SK-N-SH (cell line): ENCODE data around the gene OCSTAMP. TPM values are rescaled to one million over a fixed set of nuclear protein-coding genes. Genes with fewer than 3 reads are reported as not detected.

Experiments used
- CTCF ChIA-PET: fragments of 300-600, 350-600 bp; formaldehyde crosslinking; extraction: SDS; loops from one replicate; lab custom pipeline; 2021; lab: Yijun Ruan, JAX
- POLR2A ChIA-PET: fragments of 350-600 bp; sonication (Branson Sonifier 250); formaldehyde crosslinking; extraction: SDS; loops from one replicate; lab custom pipeline; 2020; ENCODE audit warnings: antibody characterized with exemption, inconsistent platforms; lab: Yijun Ruan, JAX
- DNase-seq: peaks from one replicate; pipeline ENCODE4 v3.0.0; 2012
- H2AFZ ChIP-seq: fragments of 200-600 bp; sonication (generic); 2 replicates; pipeline ENCODE4 v1.8.1; 2016; ENCODE audit warnings: antibody characterized with exemption, mild to moderate bottlenecking, low read depth
- H3F3A ChIP-seq: fragments of 200-600 bp; sonication (generic); replicated peaks from 2 replicates; pipeline ENCODE3; 2016; ENCODE audit warnings: antibody characterized with exemption, mild to moderate bottlenecking; ENCODE audit not compliant: insufficient read depth
- H3K27ac ChIP-seq, 2 experiments: fragments of 200-500 bp in 1 of 2; fragments of 200-600 bp in 1 of 2; sonication (Bioruptor generic) in 1 of 2; sonication (generic), shearing (Covaris generic) in 1 of 2; 2 replicates each; pipeline versions ENCODE4 v1.5.1 to v1.6.1; 2014 to 2016; ENCODE audit warnings: low read depth in 2 of 2, inconsistent platforms in 1 of 2, low read length in 1 of 2, mild to moderate bottlenecking in 1 of 2, mixed read lengths in 1 of 2
- H3K27me3 ChIP-seq: fragments of 200-600 bp; sonication (generic), shearing (Covaris generic); 2 replicates; pipeline ENCODE4 v1.6.1; 2016; ENCODE audit warnings: mixed run types; ENCODE audit not compliant: insufficient read depth
- H3K36me3 ChIP-seq, 2 experiments: fragments of 200-500 bp in 1 of 2; fragments of 200-600 bp in 1 of 2; sonication (Bioruptor generic) in 1 of 2; sonication (generic) in 1 of 2; replicated peaks in 1 of 2; 2 replicates each; pipeline versions ENCODE3 to v1.5.1; 2014 to 2016; ENCODE audit warnings: low read length in 1 of 2, mild to moderate bottlenecking in 1 of 2; ENCODE audit not compliant: insufficient read depth in 2 of 2, control insufficient read depth in 1 of 2
- H3K4me1 ChIP-seq, 2 experiments: fragments of 200-500 bp in 1 of 2; fragments of 200-600 bp in 1 of 2; sonication (Bioruptor generic) in 1 of 2; sonication (generic), shearing (Covaris generic) in 1 of 2; 2 replicates each; pipeline versions ENCODE4 v1.5.1 to v1.6.1; 2014 to 2016; ENCODE audit warnings: low read depth in 1 of 2, low read length in 1 of 2, mixed run types in 1 of 2; ENCODE audit not compliant: insufficient read depth in 2 of 2, control insufficient read depth in 1 of 2
- H3K4me2 ChIP-seq: fragments of 200-600 bp; sonication (generic), shearing (Covaris generic); 2 replicates; pipeline ENCODE4 v1.6.1; 2017; ENCODE audit warnings: mixed run types
- H3K4me3 ChIP-seq, 2 experiments: fragments of 200-500 bp in 1 of 2; fragments of 200-600 bp in 1 of 2; sonication (Bioruptor generic) in 1 of 2; sonication (generic), shearing (Covaris generic) in 1 of 2; 2 replicates each; pipeline versions ENCODE4 v1.5.1 to v1.8.1; 2014 to 2016; ENCODE audit warnings: low read depth in 2 of 2, inconsistent platforms in 1 of 2, low read length in 1 of 2, mild to moderate bottlenecking in 1 of 2, mixed read lengths in 1 of 2, moderate library complexity in 1 of 2
- H3K79me2 ChIP-seq: fragments of 200-600 bp; sonication (generic); 2 replicates; pipeline ENCODE4 v1.8.1; 2017; ENCODE audit warnings: mild to moderate bottlenecking; ENCODE audit not compliant: insufficient read depth
- H3K9ac ChIP-seq: fragments of 200-600 bp; sonication (generic); 2 replicates; pipeline ENCODE4 v1.6.1; 2017; ENCODE audit warnings: mixed run types
- H3K9me2 ChIP-seq: fragments of 200-600 bp; sonication (generic); 2 replicates; pipeline ENCODE4 v1.6.1; 2017; ENCODE audit warnings: mixed run types
- H3K9me3 ChIP-seq: fragments of 200-600 bp; sonication (generic); 2 replicates; pipeline ENCODE4 v1.6.1; 2017; ENCODE audit warnings: mixed run types, mild to moderate bottlenecking, moderate library complexity
- H4K20me1 ChIP-seq: fragments of 200-600 bp; sonication (generic); 2 replicates; pipeline ENCODE4 v1.6.1; 2017; ENCODE audit warnings: mild to moderate bottlenecking, mixed run types; ENCODE audit not compliant: insufficient read depth
- ELF1 ChIP-seq: IDR thresholded peaks from 2 replicates; pipeline ENCODE4 v1.4.0; 2012
- EP300 ChIP-seq, 2 experiments: IDR thresholded peaks; 2 replicates each; pipeline versions ENCODE4 v1.4.0 to v1.6.1; 2012; ENCODE audit warnings: borderline replicate concordance in 1 of 2, low read depth in 1 of 2, low read length in 1 of 2
- FOXJ3 ChIP-seq: sonication (generic); formaldehyde crosslinking; IDR thresholded peaks from 2 replicates; pipeline ENCODE4 v1.5.1; 2020; ENCODE audit warnings: mild to moderate bottlenecking, missing genetic modification reagents
- GATA2 ChIP-seq: sonication (generic); formaldehyde crosslinking; IDR thresholded peaks from 2 replicates; pipeline ENCODE4 v1.5.0; 2020; ENCODE audit warnings: mild to moderate bottlenecking, missing genetic modification reagents
- JUND ChIP-seq: IDR thresholded peaks from 2 replicates; pipeline ENCODE4 v1.4.0; 2012
- MXI1 ChIP-seq: IDR thresholded peaks from 2 replicates; pipeline ENCODE4 v1.6.1; 2012; ENCODE audit warnings: mild to moderate bottlenecking, low read depth, low read length, improper control_type of control experiment
- RCOR1 ChIP-seq: fragments of 150-350 bp; IDR thresholded peaks from 2 replicates; pipeline ENCODE4 v1.6.1; 2017; ENCODE audit warnings: antibody characterized with exemption, low read length
- RXRA ChIP-seq: IDR thresholded peaks from 2 replicates; pipeline ENCODE4 v1.4.0; 2012; ENCODE audit warnings: low read depth, mild to moderate bottlenecking, borderline replicate concordance
- SIN3A ChIP-seq: IDR thresholded peaks from 2 replicates; pipeline ENCODE4 v1.6.1; 2012; ENCODE audit warnings: low read depth, mild to moderate bottlenecking, low read length, moderate library complexity, borderline replicate concordance
- TCF12 ChIP-seq: IDR thresholded peaks from 2 replicates; pipeline ENCODE4 v1.4.0; 2012
- WGBS: methylation state at CpG from one replicate; pipeline ENCODE4 v1.1.6; 2017; ENCODE audit warnings: low lambda C conversion rate; 5-methylcytosine and 5-hydroxymethylcytosine counted together
- polyA plus RNA-seq, 3 experiments: library from polyadenylated mRNA; depleted of rRNA; stranded (reverse); fragments of >200 nt; gene quantifications; 2 replicates each; pipeline ENCODE4 v1.2.3, GENCODE V29; 2012
- TF ChIP-seq, protein P1 (sequence below): IDR thresholded peaks from 2 replicates; pipeline ENCODE4; 2012
- TF ChIP-seq, protein P2 (sequence below): IDR thresholded peaks from 2 replicates; pipeline ENCODE4 v1.4.0; 2012; ENCODE audit warnings: low read depth, borderline replicate concordance
- TF ChIP-seq, protein P3 (sequence below): IDR thresholded peaks from 2 replicates; pipeline ENCODE4 v1.4.0; 2012; ENCODE audit warnings: low read depth
- TF ChIP-seq, protein P4 (sequence below): IDR thresholded peaks from 2 replicates; pipeline ENCODE4 v1.4.0; 2012; ENCODE audit warnings: low read depth, borderline replicate concordance
- TF ChIP-seq, protein P5 (sequence below): fragments of 150-350 bp; IDR thresholded peaks from 2 replicates; pipeline ENCODE4 v1.6.1; 2017; ENCODE audit warnings: antibody characterized with exemption, low read length, low read depth, borderline replicate concordance
- TF ChIP-seq, protein P6 (sequence below): fragments of 150-350 bp; IDR thresholded peaks from 2 replicates; pipeline ENCODE4 v1.6.1; 2016; ENCODE audit warnings: mild to moderate bottlenecking, low read depth, low read length
- TF ChIP-seq, protein P7 (sequence below): fragments of 200-600 bp; sonication (generic); IDR thresholded peaks from 2 replicates; pipeline ENCODE4 v1.6.1; 2017; ENCODE audit warnings: antibody characterized with exemption, mild to moderate bottlenecking, moderate library complexity

The OCSTAMP gene
- polyA plus RNA-seq, 1 of the 3 experiments (the other 2 are of a cell fraction), result not detected

DNA sequence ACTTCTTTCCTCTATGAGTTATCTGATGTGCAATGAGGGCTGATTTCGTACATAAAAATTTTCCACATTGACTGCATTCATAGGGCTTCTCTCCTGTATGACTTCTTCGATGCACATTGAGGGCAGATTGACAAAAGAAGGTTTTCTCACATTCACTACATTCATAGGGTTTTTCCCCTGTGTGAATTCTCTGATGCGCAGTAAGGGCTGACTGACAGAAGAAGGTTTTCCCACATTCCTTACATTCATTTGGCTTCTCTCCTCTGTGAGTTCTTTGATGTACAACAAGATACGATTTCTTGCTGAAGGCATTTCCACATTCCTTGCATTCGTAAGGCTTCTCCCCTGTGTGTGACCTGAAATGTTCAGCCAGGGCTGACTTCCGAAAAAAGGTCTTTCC is 48.5 kb downstream of the OCSTAMP start (continued):
- TF ChIP-seq, protein P1, sequence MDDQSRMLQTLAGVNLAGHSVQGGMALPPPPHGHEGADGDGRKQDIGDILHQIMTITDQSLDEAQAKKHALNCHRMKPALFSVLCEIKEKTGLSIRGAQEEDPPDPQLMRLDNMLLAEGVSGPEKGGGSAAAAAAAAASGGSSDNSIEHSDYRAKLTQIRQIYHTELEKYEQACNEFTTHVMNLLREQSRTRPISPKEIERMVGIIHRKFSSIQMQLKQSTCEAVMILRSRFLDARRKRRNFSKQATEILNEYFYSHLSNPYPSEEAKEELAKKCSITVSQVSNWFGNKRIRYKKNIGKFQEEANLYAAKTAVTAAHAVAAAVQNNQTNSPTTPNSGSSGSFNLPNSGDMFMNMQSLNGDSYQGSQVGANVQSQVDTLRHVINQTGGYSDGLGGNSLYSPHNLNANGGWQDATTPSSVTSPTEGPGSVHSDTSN, result no peak
- no peak for TF ChIP-seq FOXJ3 (CRISPR knock-in tag)
- TF ChIP-seq RXRA, result no peak
- no peak for TF ChIP-seq TCF12

DNA sequence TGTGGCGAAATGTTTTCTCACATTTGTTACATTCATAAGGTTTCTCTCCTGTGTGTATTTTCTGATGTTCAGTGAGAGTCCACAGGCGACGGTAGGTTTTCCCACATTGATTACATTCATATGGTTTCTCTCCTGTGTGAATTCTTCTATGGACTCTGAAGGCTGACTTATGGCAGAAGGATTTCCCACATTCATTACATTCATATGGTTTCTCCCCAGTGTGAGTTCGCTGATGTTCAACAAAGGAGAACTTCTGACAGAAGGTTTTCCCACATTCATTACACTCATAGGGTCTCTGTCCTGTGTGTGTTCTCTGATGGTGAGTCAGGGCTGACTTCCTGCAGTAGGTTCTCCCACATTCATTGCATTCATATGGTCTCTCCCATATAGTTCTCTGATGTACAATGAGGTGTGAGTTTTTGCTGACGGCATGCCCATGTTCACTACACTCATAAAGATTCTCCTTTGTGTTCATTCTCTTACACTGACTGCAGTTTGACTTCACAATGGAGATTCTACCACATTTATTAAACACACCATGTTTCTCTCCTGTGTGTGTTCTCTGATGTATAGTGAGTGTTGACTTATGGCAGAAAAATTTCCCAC is 49.0 kb downstream of the OCSTAMP start:
- Histone ChIP-seq H3K79me2 (no peaks in the 10 kb centered on the region), H3K4me1 (no peaks in the 10 kb centered on the region; a peak in 1 of 4 replicates), H3K9ac (no peak overlapping the region), H3K4me3 (no peak overlapping the region), H3K36me3 (peaks cover 7 to 19% of the 10 kb centered on the region in 2 experiments), H4K20me1 (no peaks in the 10 kb centered on the region), H3K4me2 (no peak overlapping the region), H2AFZ (no peak overlapping the region)
- DNase-seq, result no peak
- ChIA-PET CTCF (no interaction called here), POLR2A (no interaction called here)
- WGBS, result 69% methylated on average over 5 of the region's 5 CpGs
- TF ChIP-seq MXI1 (no peak), RCOR1 (no peak), SIN3A (no peak), ELF1 (no peak), TCF12 (no peak), JUND (no peak), FOXJ3 (CRISPR knock-in tag) (no peak), RXRA (no peak), GATA2 (CRISPR knock-in tag) (no peak), EP300 (IDR thresholded peaks at IDR 0.05; ENCODE audit: borderline replicate concordance in 1 of 2, low read depth in 1 of 2, low read length in 1 of 2) (no peak)
- TF ChIP-seq, protein P2, sequence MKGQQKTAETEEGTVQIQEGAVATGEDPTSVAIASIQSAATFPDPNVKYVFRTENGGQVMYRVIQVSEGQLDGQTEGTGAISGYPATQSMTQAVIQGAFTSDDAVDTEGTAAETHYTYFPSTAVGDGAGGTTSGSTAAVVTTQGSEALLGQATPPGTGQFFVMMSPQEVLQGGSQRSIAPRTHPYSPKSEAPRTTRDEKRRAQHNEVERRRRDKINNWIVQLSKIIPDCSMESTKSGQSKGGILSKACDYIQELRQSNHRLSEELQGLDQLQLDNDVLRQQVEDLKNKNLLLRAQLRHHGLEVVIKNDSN, result no peak
- TF ChIP-seq, protein P1, result no peak
- TF ChIP-seq, protein P3, sequence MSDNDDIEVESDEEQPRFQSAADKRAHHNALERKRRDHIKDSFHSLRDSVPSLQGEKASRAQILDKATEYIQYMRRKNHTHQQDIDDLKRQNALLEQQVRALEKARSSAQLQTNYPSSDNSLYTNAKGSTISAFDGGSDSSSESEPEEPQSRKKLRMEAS, result no peak
- TF ChIP-seq, protein P4, sequence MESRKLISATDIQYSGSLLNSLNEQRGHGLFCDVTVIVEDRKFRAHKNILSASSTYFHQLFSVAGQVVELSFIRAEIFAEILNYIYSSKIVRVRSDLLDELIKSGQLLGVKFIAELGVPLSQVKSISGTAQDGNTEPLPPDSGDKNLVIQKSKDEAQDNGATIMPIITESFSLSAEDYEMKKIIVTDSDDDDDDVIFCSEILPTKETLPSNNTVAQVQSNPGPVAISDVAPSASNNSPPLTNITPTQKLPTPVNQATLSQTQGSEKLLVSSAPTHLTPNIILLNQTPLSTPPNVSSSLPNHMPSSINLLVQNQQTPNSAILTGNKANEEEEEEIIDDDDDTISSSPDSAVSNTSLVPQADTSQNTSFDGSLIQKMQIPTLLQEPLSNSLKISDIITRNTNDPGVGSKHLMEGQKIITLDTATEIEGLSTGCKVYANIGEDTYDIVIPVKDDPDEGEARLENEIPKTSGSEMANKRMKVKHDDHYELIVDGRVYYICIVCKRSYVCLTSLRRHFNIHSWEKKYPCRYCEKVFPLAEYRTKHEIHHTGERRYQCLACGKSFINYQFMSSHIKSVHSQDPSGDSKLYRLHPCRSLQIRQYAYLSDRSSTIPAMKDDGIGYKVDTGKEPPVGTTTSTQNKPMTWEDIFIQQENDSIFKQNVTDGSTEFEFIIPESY, result no peak
- TF ChIP-seq, protein P5, sequence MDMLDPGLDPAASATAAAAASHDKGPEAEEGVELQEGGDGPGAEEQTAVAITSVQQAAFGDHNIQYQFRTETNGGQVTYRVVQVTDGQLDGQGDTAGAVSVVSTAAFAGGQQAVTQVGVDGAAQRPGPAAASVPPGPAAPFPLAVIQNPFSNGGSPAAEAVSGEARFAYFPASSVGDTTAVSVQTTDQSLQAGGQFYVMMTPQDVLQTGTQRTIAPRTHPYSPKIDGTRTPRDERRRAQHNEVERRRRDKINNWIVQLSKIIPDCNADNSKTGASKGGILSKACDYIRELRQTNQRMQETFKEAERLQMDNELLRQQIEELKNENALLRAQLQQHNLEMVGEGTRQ, result no peak
- TF ChIP-seq, protein P6, sequence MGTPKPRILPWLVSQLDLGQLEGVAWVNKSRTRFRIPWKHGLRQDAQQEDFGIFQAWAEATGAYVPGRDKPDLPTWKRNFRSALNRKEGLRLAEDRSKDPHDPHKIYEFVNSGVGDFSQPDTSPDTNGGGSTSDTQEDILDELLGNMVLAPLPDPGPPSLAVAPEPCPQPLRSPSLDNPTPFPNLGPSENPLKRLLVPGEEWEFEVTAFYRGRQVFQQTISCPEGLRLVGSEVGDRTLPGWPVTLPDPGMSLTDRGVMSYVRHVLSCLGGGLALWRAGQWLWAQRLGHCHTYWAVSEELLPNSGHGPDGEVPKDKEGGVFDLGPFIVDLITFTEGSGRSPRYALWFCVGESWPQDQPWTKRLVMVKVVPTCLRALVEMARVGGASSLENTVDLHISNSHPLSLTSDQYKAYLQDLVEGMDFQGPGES, result no peak
- TF ChIP-seq, protein P7, sequence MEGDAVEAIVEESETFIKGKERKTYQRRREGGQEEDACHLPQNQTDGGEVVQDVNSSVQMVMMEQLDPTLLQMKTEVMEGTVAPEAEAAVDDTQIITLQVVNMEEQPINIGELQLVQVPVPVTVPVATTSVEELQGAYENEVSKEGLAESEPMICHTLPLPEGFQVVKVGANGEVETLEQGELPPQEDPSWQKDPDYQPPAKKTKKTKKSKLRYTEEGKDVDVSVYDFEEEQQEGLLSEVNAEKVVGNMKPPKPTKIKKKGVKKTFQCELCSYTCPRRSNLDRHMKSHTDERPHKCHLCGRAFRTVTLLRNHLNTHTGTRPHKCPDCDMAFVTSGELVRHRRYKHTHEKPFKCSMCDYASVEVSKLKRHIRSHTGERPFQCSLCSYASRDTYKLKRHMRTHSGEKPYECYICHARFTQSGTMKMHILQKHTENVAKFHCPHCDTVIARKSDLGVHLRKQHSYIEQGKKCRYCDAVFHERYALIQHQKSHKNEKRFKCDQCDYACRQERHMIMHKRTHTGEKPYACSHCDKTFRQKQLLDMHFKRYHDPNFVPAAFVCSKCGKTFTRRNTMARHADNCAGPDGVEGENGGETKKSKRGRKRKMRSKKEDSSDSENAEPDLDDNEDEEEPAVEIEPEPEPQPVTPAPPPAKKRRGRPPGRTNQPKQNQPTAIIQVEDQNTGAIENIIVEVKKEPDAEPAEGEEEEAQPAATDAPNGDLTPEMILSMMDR, result no peak
- TF ChIP-seq, all 33 proteins: peak for 0
- H3K27me3 ChIP-seq, result no peaks in the 10 kb centered on the region
- no peak overlapping the region for H3K27ac ChIP-seq
- no peaks in the 10 kb centered on the region for H3F3A ChIP-seq
- H3K9me2 ChIP-seq, result no peaks in the 10 kb centered on the region
- H3K9me3 ChIP-seq, result peaks cover 8% of the 10 kb centered on the region; the same call in 1 of the 2 replicates
